B cell (primary cell): ENCODE measurements around the gene P2RX7. TPM values are rescaled to one million over a fixed set of nuclear protein-coding genes. Genes with fewer than 3 reads are reported as not detected.

Experiments used
- ATAC-seq: fragments of 200-7000 bp; cut with Tn5 transposase; one replicate; pipeline ENCODE4 v1.10.0; 2021; ENCODE audit warnings: low read depth, mild to moderate bottlenecking, moderate number of reproducible peaks, moderate library complexity
- CTCF ChIA-PET: fragments of 350-600 bp; sonication (Branson Sonifier 250); formaldehyde crosslinking; loops from one replicate; lab custom pipeline; 2021; ENCODE audit warnings: antibody characterized with exemption, inconsistent platforms; lab: Charles Lee
- POLR2A ChIA-PET: fragments of 350-600 bp; sonication (Branson Sonifier 250); formaldehyde crosslinking; loops from one replicate; lab custom pipeline; 2021; ENCODE audit warnings: antibody characterized with exemption; lab: Charles Lee
- DNase-seq: peaks from one replicate; pipeline ENCODE4 v3.0.0; 2013
- H2AFZ ChIP-seq: 2 replicates; pipeline ENCODE4 v1.6.1; 2012; ENCODE audit warnings: mild to moderate bottlenecking, low read depth, low read length; ENCODE audit not compliant: insufficient read depth, poor library complexity, severe bottlenecking
- H3K27ac ChIP-seq, 2 donors: 1 replicate in 1 of 2; 2 replicates in 1 of 2; pipeline ENCODE4 v1.5.1; 2012 to 2013; ENCODE audit warnings: low read length in 2 of 2, mild to moderate bottlenecking in 2 of 2, moderate library complexity in 1 of 2
- H3K27me3 ChIP-seq, 4 experiments: fragments of 200-600 bp in 1 of 4; sonication (generic) in 1 of 4; replicated peaks in 1 of 4; 1 replicate in 2 of 4; 2 replicates in 2 of 4; pipeline versions ENCODE4 v1.6.1 to v1.7.0; 2013 to 2016; ENCODE audit warnings: low read length in 3 of 4, mild to moderate bottlenecking in 2 of 4, mixed read lengths in 1 of 4, moderate library complexity in 1 of 4; ENCODE audit not compliant: insufficient read depth in 4 of 4, control insufficient read depth in 3 of 4; ENCODE audit errors: control extremely low read depth in 1 of 4
- H3K36me3 ChIP-seq, 2 experiments: replicated peaks in 1 of 2; 1 replicate in 1 of 2; 2 replicates in 1 of 2; pipeline versions ENCODE4 v1.6.1 to v1.7.1; 2013; ENCODE audit warnings: low read length in 1 of 2; ENCODE audit not compliant: insufficient read depth in 2 of 2, control insufficient read depth in 1 of 2; ENCODE audit errors: control extremely low read depth in 1 of 2, extremely low read depth in 1 of 2
- H3K4me1 ChIP-seq, 2 donors: fragments of 200-600 bp in 1 of 2; sonication (generic) in 1 of 2; 1 replicate in 1 of 2; 2 replicates in 1 of 2; pipeline versions ENCODE4 v1.5.1 to v1.6.1; 2013 to 2017; ENCODE audit warnings: low read length in 2 of 2; ENCODE audit not compliant: control insufficient read depth in 2 of 2, insufficient read depth in 2 of 2
- H3K4me2 ChIP-seq: replicated peaks from 2 replicates; pipeline ENCODE3; 2012; ENCODE audit warnings: mild to moderate bottlenecking, low read depth, low read length; ENCODE audit not compliant: poor library complexity, severe bottlenecking
- H3K4me3 ChIP-seq, 5 experiments: fragments of 200-600 bp in 1 of 5; sonication (generic) in 1 of 5; 1 replicate in 3 of 5; 2 replicates in 2 of 5; pipeline versions ENCODE4 v1.5.1 to v1.7.0; 2011 to 2016; ENCODE audit warnings: low read length in 4 of 5, mild to moderate bottlenecking in 4 of 5, low read depth in 2 of 5, control low read depth in 1 of 5, moderate library complexity in 1 of 5; ENCODE audit not compliant: insufficient read depth in 1 of 5; ENCODE audit errors: control extremely low read depth in 1 of 5, extremely low read depth in 1 of 5
- H3K79me2 ChIP-seq: fragments of 200-600 bp; sonication (generic); one replicate; pipeline ENCODE4 v1.6.0; 2016; ENCODE audit warnings: low read length; ENCODE audit not compliant: control insufficient read depth, insufficient read depth
- H3K9ac ChIP-seq: fragments of 200-600 bp; sonication (generic); 2 replicates; pipeline ENCODE4 v1.6.1; 2017; ENCODE audit warnings: mild to moderate bottlenecking, low read length, moderate library complexity
- H3K9me3 ChIP-seq, 3 donors: one replicate each; pipeline versions ENCODE4 v1.6.1 to v1.7.1; 2013; ENCODE audit warnings: low read length in 2 of 3; ENCODE audit not compliant: control insufficient read depth in 2 of 3, insufficient read depth in 1 of 3; ENCODE audit errors: control extremely low read depth in 1 of 3
- H4K20me1 ChIP-seq: 2 replicates; pipeline ENCODE4 v1.6.0; 2012; ENCODE audit warnings: mild to moderate bottlenecking, low read length; ENCODE audit not compliant: insufficient read depth, control insufficient read depth, poor library complexity, severe bottlenecking
- H3K27ac Mint-ChIP-seq: one replicate; pipeline ENCODE4 v1.8.0; 2021; ENCODE audit warnings: mixed read lengths
- H3K27me3 Mint-ChIP-seq: one replicate; pipeline ENCODE4 v1.8.0; 2021; ENCODE audit warnings: mixed read lengths
- H3K4me1 Mint-ChIP-seq: one replicate; pipeline ENCODE4 v1.8.0; 2021; ENCODE audit warnings: mixed read lengths
- H3K4me3 Mint-ChIP-seq: one replicate; pipeline ENCODE4 v1.8.0; 2021; ENCODE audit warnings: mixed read lengths
- H3K9me3 Mint-ChIP-seq: one replicate; pipeline ENCODE4 v1.8.0; 2022; ENCODE audit warnings: mixed read lengths; ENCODE audit not compliant: insufficient read depth
- EZH2 ChIP-seq: IDR thresholded peaks from 2 replicates; pipeline ENCODE4 v1.6.1; 2012; ENCODE audit warnings: borderline replicate concordance, low read depth, mild to moderate bottlenecking, moderate library complexity, low read length; ENCODE audit not compliant: insufficient read depth, poor library complexity, severe bottlenecking
- whole genome bisulfite sequencing: methylation state at CpG from one replicate; pipeline ENCODE4 v1.1.5; 2013; ENCODE audit warnings: missing lambda C conversion rate; ENCODE audit not compliant: insufficient coverage; 5-methylcytosine and 5-hydroxymethylcytosine counted together
- intact Hi-C: fragments of 100-400 bp; cut with micrococcal nuclease; formaldehyde crosslinking; loops from one replicate; pipeline ENCODE4 v1.10.0; 2022
- polyA plus RNA-seq: library from polyadenylated mRNA; depleted of rRNA; stranded (reverse); fragments of >200 nt; gene quantifications from 2 replicates; pipeline ENCODE4 v1.2.3, GENCODE V29; 2012
- total RNA-seq, 2 donors: library from RNA; stranded (reverse); fragments of 120-200 nt in 1 of 2; gene quantifications; 1 replicate in 1 of 2; 2 replicates in 1 of 2; pipeline versions ENCODE4 v1.2.3 to v1.2.4, GENCODE V29; 2013 to 2022
- TF ChIP-seq, protein P1 (sequence below): fragments of 200-600 bp; IDR thresholded peaks from one replicate; pipeline ENCODE4 v1.8.0; 2022; ENCODE audit warnings: antibody characterized with exemption, mild to moderate bottlenecking

Gene P2RX7
- total and polyA plus RNA-seq, 2 donors (not counting 1 experiment from before 2014, with no cell fraction given), result 5.3 to 6.3 TPM

DNA sequence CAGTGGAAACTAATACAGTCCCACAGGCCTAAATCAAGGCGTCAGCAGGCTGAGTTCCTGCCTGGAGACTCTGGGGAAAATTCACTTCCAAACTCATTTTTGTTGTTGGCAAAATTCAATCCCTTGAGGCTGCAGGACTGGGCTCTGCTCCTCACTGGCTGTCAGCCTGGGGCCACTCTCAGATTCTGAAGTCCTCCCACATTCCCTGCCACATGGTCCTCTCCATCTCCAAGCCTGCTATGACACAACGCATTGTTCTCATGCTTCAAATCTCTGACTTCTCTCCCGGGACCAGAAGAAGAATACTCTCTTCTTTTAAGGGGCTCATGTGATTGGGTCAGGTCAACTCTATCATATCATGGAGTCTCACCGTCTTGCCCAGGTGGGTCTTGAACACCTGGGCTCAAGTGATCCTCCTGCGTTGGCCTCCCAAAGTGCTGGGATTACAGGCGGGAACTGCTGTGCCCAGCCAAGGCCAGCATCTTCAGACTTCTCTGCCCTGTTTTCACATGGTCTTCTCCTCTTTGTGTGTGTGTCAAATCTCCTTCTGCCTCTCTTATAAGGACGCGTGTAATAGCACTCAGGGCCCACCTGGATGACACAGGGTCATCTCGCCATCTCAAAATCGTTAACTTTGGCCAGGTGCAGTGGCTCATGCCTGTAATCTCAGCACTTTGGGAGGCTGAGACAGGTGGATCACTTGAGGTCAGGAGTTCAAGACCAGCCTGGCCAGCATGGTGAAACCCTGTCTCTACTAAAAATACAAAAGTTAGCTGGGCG lies 9.7 kb downstream of the P2RX7 start:
- no peak for ATAC-seq
- ChIA-PET POLR2A (interaction anchor here (1.0 kb wide), 1 partner anchor 34 kb away, joined by 3 read pairs; no protein-coding TSS in a partner anchor), CTCF (interaction anchor here (1.0 kb wide), 1 partner anchor 80 kb away, joined by 3 read pairs; no protein-coding TSS in a partner anchor)
- Histone ChIP-seq H3K4me1 (peaks cover 5 to 18% of the 10 kb centered on the region in 2 donors), H3K9me3 (peaks cover 0 to 6% (median 0%) of the 10 kb centered on the region in 3 donors), H3K4me2 (no peak overlapping the region), H3K27ac (no peak overlapping the region), H3K27me3 (no peaks in the 10 kb centered on the region), H3K9ac (no peak overlapping the region), H2AFZ (no peak overlapping the region), H4K20me1 (no peaks in the 10 kb centered on the region), H3K36me3 (no peaks in the 10 kb centered on the region), H3K4me3 (no peak overlapping the region), H3K79me2 (no peaks in the 10 kb centered on the region)
- Mint-ChIP-seq H3K4me1 (peaks cover 22% of the 10 kb centered on the region), H3K27me3 (no peaks in the 10 kb centered on the region), H3K9me3 (peaks cover 4% of the 10 kb centered on the region), H3K27ac (no peak overlapping the region), H3K4me3 (no peak overlapping the region)
- DNase-seq, result no peak
- WGBS, result 100% methylated on average over 7 of the region's 11 CpGs
- intact Hi-C loops, result no loop called here
- TF ChIP-seq EZH2, result no peak
- TF ChIP-seq, protein P1, sequence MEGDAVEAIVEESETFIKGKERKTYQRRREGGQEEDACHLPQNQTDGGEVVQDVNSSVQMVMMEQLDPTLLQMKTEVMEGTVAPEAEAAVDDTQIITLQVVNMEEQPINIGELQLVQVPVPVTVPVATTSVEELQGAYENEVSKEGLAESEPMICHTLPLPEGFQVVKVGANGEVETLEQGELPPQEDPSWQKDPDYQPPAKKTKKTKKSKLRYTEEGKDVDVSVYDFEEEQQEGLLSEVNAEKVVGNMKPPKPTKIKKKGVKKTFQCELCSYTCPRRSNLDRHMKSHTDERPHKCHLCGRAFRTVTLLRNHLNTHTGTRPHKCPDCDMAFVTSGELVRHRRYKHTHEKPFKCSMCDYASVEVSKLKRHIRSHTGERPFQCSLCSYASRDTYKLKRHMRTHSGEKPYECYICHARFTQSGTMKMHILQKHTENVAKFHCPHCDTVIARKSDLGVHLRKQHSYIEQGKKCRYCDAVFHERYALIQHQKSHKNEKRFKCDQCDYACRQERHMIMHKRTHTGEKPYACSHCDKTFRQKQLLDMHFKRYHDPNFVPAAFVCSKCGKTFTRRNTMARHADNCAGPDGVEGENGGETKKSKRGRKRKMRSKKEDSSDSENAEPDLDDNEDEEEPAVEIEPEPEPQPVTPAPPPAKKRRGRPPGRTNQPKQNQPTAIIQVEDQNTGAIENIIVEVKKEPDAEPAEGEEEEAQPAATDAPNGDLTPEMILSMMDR, result no peak

DNA sequence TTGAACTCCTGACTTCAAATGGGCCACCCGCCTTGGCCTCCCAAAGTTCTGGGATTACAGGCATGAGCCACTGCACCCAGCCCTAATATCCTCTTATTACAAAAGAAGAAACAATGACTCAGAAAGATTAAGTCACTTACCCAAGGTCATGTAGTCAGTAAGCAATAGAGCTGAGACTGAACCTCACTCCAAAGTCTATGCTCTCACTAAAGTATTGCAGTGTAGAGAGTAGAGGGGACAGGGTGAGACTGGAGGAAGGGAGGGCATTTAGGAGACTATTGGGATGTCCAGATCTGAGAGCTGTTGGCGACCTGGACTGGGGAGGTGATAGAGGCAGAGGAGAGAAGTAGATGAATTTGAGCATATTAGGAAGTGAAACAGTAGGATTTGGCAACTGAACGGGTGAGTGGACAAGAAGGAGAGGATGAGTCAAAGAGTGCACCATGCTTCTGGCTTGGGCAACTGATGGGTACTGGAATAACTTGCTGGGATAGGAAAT lies 11.8 kb downstream of the P2RX7 start:
- intact Hi-C loops, result no loop called here
- ChIA-PET CTCF (no interaction called here), POLR2A (no interaction called here)
- no peak overlapping the region for H2AFZ ChIP-seq
- Mint-ChIP-seq H3K9me3 (peaks cover 4% of the 10 kb centered on the region), H3K27me3 (no peaks in the 10 kb centered on the region), H3K4me1 (peaks cover 22% of the 10 kb centered on the region), H3K4me3 (no peak overlapping the region), H3K27ac (no peak overlapping the region)
- no peaks in the 10 kb centered on the region for H3K79me2 ChIP-seq
- H4K20me1 ChIP-seq, result no peaks in the 10 kb centered on the region
- no peak overlapping the region for H3K4me2 ChIP-seq
- DNase-seq, result no peak
- H3K9me3 ChIP-seq, result peaks cover 0 to 9% (median 0%) of the 10 kb centered on the region in 3 donors
- H3K9ac ChIP-seq, result no peak overlapping the region
- no peak for ATAC-seq
- no peaks in the 10 kb centered on the region for H3K36me3 ChIP-seq
- no peak overlapping the region for H3K4me3 ChIP-seq
- H3K27ac ChIP-seq, result no peak overlapping the region
- TF ChIP-seq EZH2, result no peak
- TF ChIP-seq, protein P1, result no peak
- H3K4me1 ChIP-seq, result peaks cover 5 to 18% of the 10 kb centered on the region in 2 donors
- WGBS, result 74% methylated on average over 2 of the region's 3 CpGs
- no peaks in the 10 kb centered on the region for H3K27me3 ChIP-seq
